HCT116 (cell line): ENCODE data around the gene PIGW. TPM values are rescaled to one million over a fixed set of nuclear protein-coding genes. Genes with fewer than 3 reads are reported as not detected.

Experiments
- ATAC-seq: fragments of 200-7000 bp; cut with Tn5 transposase; 2 replicates; pipeline ENCODE4 v1.9.1; 2020; ENCODE audit warnings: mild to moderate bottlenecking, moderate library complexity
- BruUV-seq: library from RNA; stranded (reverse); fragments of 400-500 nt; replicated peaks from 2 replicates; lab custom pipeline; 2021; lab: Mats Ljungman, UMichigan
- CTCF ChIA-PET: fragments of 300-600 bp; sonication (Branson Sonifier 250); formaldehyde crosslinking; loops from one replicate; lab custom pipeline; 2021; ENCODE audit warnings: antibody characterized with exemption; lab: Charles Lee
- POLR2A ChIA-PET: fragments of 300-600, 350-600 bp; sonication (Branson Sonifier 250); formaldehyde crosslinking; loops from one replicate; lab custom pipeline; 2021; ENCODE audit warnings: antibody characterized with exemption; lab: Charles Lee
- RAD21 ChIA-PET, 2 experiments: fragments of 300-600 bp; sonication (Branson Sonifier 250); formaldehyde crosslinking; loops; one replicate each; lab custom pipeline; 2023; ENCODE audit warnings: low total read pairs in 2 of 2; ENCODE audit not compliant: uncharacterized antibody in 2 of 2, unreplicated experiment in 2 of 2, low non-redundant PET in 1 of 2; lab: Charles Lee
- DNase-seq: peaks from one replicate; pipeline ENCODE4 v3.0.0-alpha.2; 2010; ENCODE audit warnings: low read depth, low spot score
- H2AFZ ChIP-seq: fragments of 200-600 bp; shearing (Covaris generic), sonication (generic); 2 replicates; pipeline ENCODE4 v1.6.1; 2017; ENCODE audit warnings: low read depth, mixed run types, mixed read lengths, antibody characterized with exemption, low read length; ENCODE audit not compliant: poor library complexity, severe bottlenecking
- H3K27ac ChIP-seq: 2 replicates; pipeline ENCODE4 v1.5.1; 2012; ENCODE audit warnings: low read depth, low read length
- H3K27me3 ChIP-seq: fragments of 200-600 bp; sonication (generic); 2 replicates; pipeline ENCODE4 v1.6.1; 2016; ENCODE audit warnings: mixed run types, low read length, mixed read lengths; ENCODE audit not compliant: insufficient read depth
- H3K36me3 ChIP-seq, 2 experiments: fragments of 200-500 bp in 1 of 2; fragments of 200-600 bp in 1 of 2; sonication (Bioruptor generic) in 1 of 2; sonication (generic) in 1 of 2; 2 replicates each; pipeline versions ENCODE4 v1.5.1 to v1.6.1; 2014 to 2016; ENCODE audit warnings: low read length in 2 of 2, inconsistent platforms in 1 of 2, mixed read lengths in 1 of 2, mixed run types in 1 of 2; ENCODE audit not compliant: insufficient read depth in 2 of 2, control insufficient read depth in 1 of 2
- H3K4me1 ChIP-seq, 2 experiments: fragments of 200-600 bp in 1 of 2; sonication (generic) in 1 of 2; 2 replicates each; pipeline versions ENCODE4 v1.5.1 to v1.6.1; 2012 to 2017; ENCODE audit warnings: low read length in 2 of 2, inconsistent platforms in 1 of 2, mild to moderate bottlenecking in 1 of 2, mixed read lengths in 1 of 2, mixed run types in 1 of 2, moderate library complexity in 1 of 2; ENCODE audit not compliant: insufficient read depth in 2 of 2, control insufficient read depth in 1 of 2
- H3K4me2 ChIP-seq: fragments of 200-600 bp; sonication (generic); 2 replicates; pipeline ENCODE4 v1.6.1; 2017; ENCODE audit warnings: mixed run types, low read length, mixed read lengths
- H3K4me3 ChIP-seq, 2 experiments: fragments of 200-600 bp in 1 of 2; sonication (generic) in 1 of 2; replicated peaks in 1 of 2; 2 replicates each; pipeline ENCODE4 v1.5.1; 2011 to 2016; ENCODE audit warnings: low read length in 2 of 2, control low read depth in 1 of 2, low read depth in 1 of 2, mild to moderate bottlenecking in 1 of 2, mixed read lengths in 1 of 2, mixed run types in 1 of 2
- H3K79me2 ChIP-seq: fragments of 200-600 bp; sonication (generic); 2 replicates; pipeline ENCODE4 v1.6.1; 2017; ENCODE audit warnings: mild to moderate bottlenecking, mixed run types, low read length, moderate library complexity, mixed read lengths; ENCODE audit not compliant: insufficient read depth
- H3K9ac ChIP-seq: fragments of 200-600 bp; sonication (generic); 2 replicates; pipeline ENCODE4 v1.6.1; 2016; ENCODE audit warnings: low read length, mixed read lengths
- H3K9me2 ChIP-seq: fragments of 200-600 bp; sonication (generic), shearing (Covaris generic); 2 replicates; pipeline ENCODE4 v1.6.1; 2017; ENCODE audit warnings: mixed run types, mild to moderate bottlenecking, moderate library complexity; ENCODE audit not compliant: insufficient read depth
- H3K9me3 ChIP-seq, 2 experiments: fragments of 200-500 bp in 1 of 2; fragments of 200-600 bp in 1 of 2; sonication (Bioruptor generic) in 1 of 2; sonication (generic) in 1 of 2; 2 replicates each; pipeline ENCODE4 v1.6.1; 2014 to 2017; ENCODE audit warnings: low read length in 2 of 2, mixed read lengths in 2 of 2, inconsistent platforms in 1 of 2, low read depth in 1 of 2, mild to moderate bottlenecking in 1 of 2, mixed run types in 1 of 2, moderate library complexity in 1 of 2; ENCODE audit not compliant: control insufficient read depth in 1 of 2, insufficient read depth in 1 of 2
- H4K20me1 ChIP-seq: fragments of 200-600 bp; sonication (generic), shearing (Covaris generic); 2 replicates; pipeline ENCODE4 v1.6.1; 2017; ENCODE audit warnings: mixed run types, mild to moderate bottlenecking, moderate library complexity; ENCODE audit not compliant: insufficient read depth
- ATF3 ChIP-seq: IDR thresholded peaks from 2 replicates; pipeline ENCODE4 v1.6.1; 2012
- CEBPB ChIP-seq: IDR thresholded peaks from 2 replicates; pipeline ENCODE4 v1.6.1; 2012; ENCODE audit warnings: low read depth
- CTCF ChIP-seq, 3 experiments: fragments of 200-600 bp in 1 of 3; sonication (generic) in 1 of 3; IDR thresholded peaks in 2 of 3; conservative IDR thresholded peaks in 1 of 3; 2 replicates each; pipeline ENCODE4 v1.5.1; 2012 to 2017; ENCODE audit warnings: low read depth in 2 of 3, low read length in 2 of 3, antibody characterized with exemption in 1 of 3, borderline replicate concordance in 1 of 3, control low read depth in 1 of 3, mild to moderate bottlenecking in 1 of 3, mixed read lengths in 1 of 3, mixed run types in 1 of 3, moderate library complexity in 1 of 3; ENCODE audit not compliant: insufficient read depth in 1 of 3
- EGR1 ChIP-seq: IDR thresholded peaks from 2 replicates; pipeline ENCODE4 v1.6.1; 2012; ENCODE audit warnings: low read depth
- EZH2 ChIP-seq: fragments of 200-600 bp; sonication (generic); IDR thresholded peaks from 2 replicates; pipeline ENCODE4 v1.6.1; 2017; ENCODE audit warnings: antibody characterized with exemption, mixed run types
- FOSL1 ChIP-seq: IDR thresholded peaks from 2 replicates; pipeline ENCODE4 v1.6.1; 2012; ENCODE audit warnings: low read depth
- POLR2A ChIP-seq: IDR thresholded peaks from 2 replicates; pipeline ENCODE4 v1.7.0; 2011; ENCODE audit warnings: borderline replicate concordance; ENCODE audit not compliant: insufficient read depth, insufficient read length; ENCODE audit errors: extremely low read depth
- POLR2AphosphoS5 ChIP-seq: IDR thresholded peaks from 2 replicates; pipeline ENCODE4 v1.6.1; 2011; ENCODE audit warnings: mild to moderate bottlenecking, low read depth, low read length, moderate library complexity
- RAD21 ChIP-seq: IDR thresholded peaks from 2 replicates; pipeline ENCODE4 v1.6.1; 2012; ENCODE audit warnings: low read depth, mild to moderate bottlenecking
- SIN3A ChIP-seq: IDR thresholded peaks from 2 replicates; pipeline ENCODE4 v1.6.1; 2012; ENCODE audit warnings: low read depth
- TCF7L2 ChIP-seq: IDR thresholded peaks from 2 replicates; pipeline ENCODE4 v1.7.0; 2011; ENCODE audit warnings: borderline replicate concordance, inconsistent platforms; ENCODE audit not compliant: insufficient read depth, insufficient read length; ENCODE audit errors: extremely low read depth
- YY1 ChIP-seq: IDR thresholded peaks from 2 replicates; pipeline ENCODE4 v1.6.1; 2011; ENCODE audit warnings: low read length, low read depth, moderate library complexity, mild to moderate bottlenecking; ENCODE audit not compliant: insufficient replicate concordance; ENCODE audit errors: extremely low read depth
- ZBTB33 ChIP-seq: IDR thresholded peaks from 2 replicates; pipeline ENCODE4 v1.6.1; 2011; ENCODE audit warnings: mild to moderate bottlenecking, low read length, moderate library complexity; ENCODE audit not compliant: insufficient replicate concordance; ENCODE audit errors: extremely low read depth
- ZFX ChIP-seq: fragments of 450-650 bp; IDR thresholded peaks from 2 replicates; pipeline ENCODE4 v1.6.1; 2017
- intact Hi-C: fragments of 100-400 bp; cut with micrococcal nuclease; formaldehyde crosslinking; loops from 2 replicates; pipeline ENCODE4 v1.10.0; 2022
- total RNA-seq: library from RNA; stranded (reverse); gene quantifications from one replicate; pipeline ENCODE4 v1.2.1, GENCODE V29; 2021; ENCODE audit not compliant: unreplicated experiment

The PIGW gene
- total RNA-seq, 1 experiment from 2014 or later: 16.4 TPM

- DNase-seq: no peak
- ChIA-PET POLR2A (interaction anchor here (1.5 kb wide), 1 partner anchor 40 kb away, joined by 3 read pairs; the partner anchor contains the start of genes MYO19 and PIGW), CTCF (no interaction called here)
These were observed 40.1 kb upstream of the PIGW start for GRCh38 chr17:36494674-36495073.

More at GRCh38 chr17:36494674-36495073, 40.1 kb upstream of the PIGW start:
- Histone ChIP-seq H3K4me3 (no peak overlapping the region), H3K79me2 (peaks cover 23% of the 10 kb centered on the region), H4K20me1 (0 out of 2 replicates have a peak, but pooled peaks cover 5% of the 10 kb centered on the region), H3K36me3 (peaks cover 43 to 45% of the 10 kb centered on the region in 2 experiments), H3K27ac (no peak overlapping the region), H3K4me2 (no peak overlapping the region), H2AFZ (no peak overlapping the region), H3K9ac (no peak overlapping the region), H3K9me3 (no peaks in the 10 kb centered on the region; a peak in 1 of 4 replicates), H3K27me3 (no peaks in the 10 kb centered on the region), H3K9me2 (no peaks in the 10 kb centered on the region), H3K4me1 (no peaks in the 10 kb centered on the region)
- no TSS peak for BruUV-seq
- ATAC-seq: no peak
- TF ChIP-seq ATF3 (no peak), ZBTB33 (no peak), EGR1 (no peak), ZFX (no peak), YY1 (no peak), CTCF (IDR thresholded peaks at IDR 0.05 in 2 of 3, conservative IDR thresholded peaks at IDR 0.05 in 1 of 3; ENCODE audit: borderline replicate concordance in 1 of 3, insufficient read depth in 1 of 3, low read depth in 2 of 3, low read length in 2 of 3) (no peak), SIN3A (no peak), EZH2 (no peak), POLR2AphosphoS5 (no peak), TCF7L2 (no peak), POLR2A (no peak), RAD21 (no peak), FOSL1 (no peak), CEBPB (no peak)
- RAD21 ChIA-PET: no interaction called here
- intact Hi-C loops: no loop called here
